ENCODE measurements around the gene DTX4. TPM values are rescaled to one million over a fixed set of nuclear protein-coding genes. Genes with fewer than 3 reads are reported as not detected.

The DTX4 gene
- total RNA-seq, 1 experiment from 2014 or later, result 7.6 TPM

DNA sequence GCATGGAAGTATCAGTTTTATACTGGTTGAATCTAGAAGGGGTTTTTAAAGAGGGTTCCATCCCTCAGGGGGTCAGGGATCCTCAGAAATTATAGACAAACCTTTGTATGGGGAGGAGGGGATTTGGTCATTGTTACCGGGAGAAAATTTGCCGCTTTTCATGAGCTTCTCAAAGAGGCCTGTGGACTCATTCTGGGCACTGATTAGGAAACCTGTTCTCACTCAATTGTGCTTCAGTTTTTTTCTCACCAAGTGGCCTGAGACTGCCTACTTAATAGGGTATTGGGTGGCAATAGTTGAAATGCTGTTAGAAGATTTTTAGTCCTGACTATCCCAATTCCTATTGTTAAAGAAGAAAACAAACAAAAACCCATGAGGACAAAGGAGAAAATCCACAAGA, 26.8 kb downstream of the DTX4 start (continued):
- TF ChIP-seq, protein P1, sequence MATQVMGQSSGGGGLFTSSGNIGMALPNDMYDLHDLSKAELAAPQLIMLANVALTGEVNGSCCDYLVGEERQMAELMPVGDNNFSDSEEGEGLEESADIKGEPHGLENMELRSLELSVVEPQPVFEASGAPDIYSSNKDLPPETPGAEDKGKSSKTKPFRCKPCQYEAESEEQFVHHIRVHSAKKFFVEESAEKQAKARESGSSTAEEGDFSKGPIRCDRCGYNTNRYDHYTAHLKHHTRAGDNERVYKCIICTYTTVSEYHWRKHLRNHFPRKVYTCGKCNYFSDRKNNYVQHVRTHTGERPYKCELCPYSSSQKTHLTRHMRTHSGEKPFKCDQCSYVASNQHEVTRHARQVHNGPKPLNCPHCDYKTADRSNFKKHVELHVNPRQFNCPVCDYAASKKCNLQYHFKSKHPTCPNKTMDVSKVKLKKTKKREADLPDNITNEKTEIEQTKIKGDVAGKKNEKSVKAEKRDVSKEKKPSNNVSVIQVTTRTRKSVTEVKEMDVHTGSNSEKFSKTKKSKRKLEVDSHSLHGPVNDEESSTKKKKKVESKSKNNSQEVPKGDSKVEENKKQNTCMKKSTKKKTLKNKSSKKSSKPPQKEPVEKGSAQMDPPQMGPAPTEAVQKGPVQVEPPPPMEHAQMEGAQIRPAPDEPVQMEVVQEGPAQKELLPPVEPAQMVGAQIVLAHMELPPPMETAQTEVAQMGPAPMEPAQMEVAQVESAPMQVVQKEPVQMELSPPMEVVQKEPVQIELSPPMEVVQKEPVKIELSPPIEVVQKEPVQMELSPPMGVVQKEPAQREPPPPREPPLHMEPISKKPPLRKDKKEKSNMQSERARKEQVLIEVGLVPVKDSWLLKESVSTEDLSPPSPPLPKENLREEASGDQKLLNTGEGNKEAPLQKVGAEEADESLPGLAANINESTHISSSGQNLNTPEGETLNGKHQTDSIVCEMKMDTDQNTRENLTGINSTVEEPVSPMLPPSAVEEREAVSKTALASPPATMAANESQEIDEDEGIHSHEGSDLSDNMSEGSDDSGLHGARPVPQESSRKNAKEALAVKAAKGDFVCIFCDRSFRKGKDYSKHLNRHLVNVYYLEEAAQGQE (IDR thresholded peaks at IDR 0.05; ENCODE audit: low read depth), result no peak
- no peak for TF ChIP-seq FOSL1 (IDR thresholded peaks at IDR 0.05; ENCODE audit: low read depth)
- no peak for TF ChIP-seq YY1 (IDR thresholded peaks at IDR 0.05; ENCODE audit: extremely low read depth, insufficient replicate concordance, low read depth, low read length)
- TF ChIP-seq EZH2 (IDR thresholded peaks at IDR 0.05), result no peak
- TF ChIP-seq, protein P2, sequence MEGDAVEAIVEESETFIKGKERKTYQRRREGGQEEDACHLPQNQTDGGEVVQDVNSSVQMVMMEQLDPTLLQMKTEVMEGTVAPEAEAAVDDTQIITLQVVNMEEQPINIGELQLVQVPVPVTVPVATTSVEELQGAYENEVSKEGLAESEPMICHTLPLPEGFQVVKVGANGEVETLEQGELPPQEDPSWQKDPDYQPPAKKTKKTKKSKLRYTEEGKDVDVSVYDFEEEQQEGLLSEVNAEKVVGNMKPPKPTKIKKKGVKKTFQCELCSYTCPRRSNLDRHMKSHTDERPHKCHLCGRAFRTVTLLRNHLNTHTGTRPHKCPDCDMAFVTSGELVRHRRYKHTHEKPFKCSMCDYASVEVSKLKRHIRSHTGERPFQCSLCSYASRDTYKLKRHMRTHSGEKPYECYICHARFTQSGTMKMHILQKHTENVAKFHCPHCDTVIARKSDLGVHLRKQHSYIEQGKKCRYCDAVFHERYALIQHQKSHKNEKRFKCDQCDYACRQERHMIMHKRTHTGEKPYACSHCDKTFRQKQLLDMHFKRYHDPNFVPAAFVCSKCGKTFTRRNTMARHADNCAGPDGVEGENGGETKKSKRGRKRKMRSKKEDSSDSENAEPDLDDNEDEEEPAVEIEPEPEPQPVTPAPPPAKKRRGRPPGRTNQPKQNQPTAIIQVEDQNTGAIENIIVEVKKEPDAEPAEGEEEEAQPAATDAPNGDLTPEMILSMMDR (IDR thresholded peaks at IDR 0.05 in 2 of 3, conservative IDR thresholded peaks at IDR 0.05 in 1 of 3; ENCODE audit: borderline replicate concordance in 1 of 3, insufficient read depth in 1 of 3, low read depth in 2 of 3, low read length in 2 of 3), result no peak
- TF ChIP-seq SIN3A (IDR thresholded peaks at IDR 0.05; ENCODE audit: low read depth), result no peak
- no peak for TF ChIP-seq TCF7L2 (IDR thresholded peaks at IDR 0.05; ENCODE audit: borderline replicate concordance, extremely low read depth, insufficient read depth, insufficient read length)
- no peak for TF ChIP-seq SP1 (IDR thresholded peaks at IDR 0.05; ENCODE audit: low read depth)
- TF ChIP-seq ZFX (IDR thresholded peaks at IDR 0.05), result no peak

All from HCT116 (cell line).